SK-N-MC (cell line): ENCODE data around the gene PAM16.
A peak's percentile ranks its signal among the peaks of the same experiment; 100 is the strongest.

Experiments used
- EZH2 ChIP-seq: fragments of 200-600 bp; sonication (generic); IDR thresholded peaks from one replicate; pipeline ENCODE4 v1.6.1; 2017; ENCODE audit warnings: antibody characterized with exemption
- POLR2AphosphoS5 ChIP-seq: IDR thresholded peaks from 2 replicates; pipeline ENCODE4 v1.6.1; 2012; ENCODE audit warnings: mild to moderate bottlenecking, low read depth, low read length, borderline replicate concordance

- TF ChIP-seq POLR2AphosphoS5 (peak; percentile 29; the same call in 1 of the 2 replicates), EZH2 (no peak)
Observed at GRCh38 chr16:4392382-4393239, 41.5 kb upstream of the PAM16 start.
